GM12878 (cell line): ENCODE data around the gene MTNR1A. TPM values are rescaled to one million over a fixed set of nuclear protein-coding genes. Genes with fewer than 3 reads are reported as not detected.

Experiments used
- ATAC-seq: fragments of 200-7000 bp; cut with Tn5 transposase; 3 replicates; pipeline ENCODE4 v1.9.1; 2020; ENCODE audit warnings: mild to moderate bottlenecking, moderate library complexity
- BruUV-seq: library from RNA; stranded (reverse); fragments of 400-500 nt; replicated peaks from 2 replicates; lab custom pipeline; 2021; lab: Mats Ljungman, UMichigan
- CTCF ChIA-PET: fragments of 300-600 bp; sonication (Branson Sonifier 250); formaldehyde crosslinking; extraction: SDS; loops from one replicate; lab custom pipeline; 2021; ENCODE audit warnings: inconsistent platforms; lab: Yijun Ruan, JAX
- POLR2A ChIA-PET: fragments of 350-600 bp; formaldehyde crosslinking; extraction: SDS; loops from one replicate; lab custom pipeline; 2021; ENCODE audit warnings: inconsistent platforms; lab: Charles Lee
- RAD21 ChIA-PET: fragments of 300-600 bp; sonication (Branson Sonifier 250); formaldehyde crosslinking; loops from one replicate; lab custom pipeline; 2023; ENCODE audit warnings: antibody characterized with exemption; ENCODE audit not compliant: unreplicated experiment; lab: Charles Lee
- SMC1A ChIA-PET: fragments of 300-600 bp; sonication (Branson Sonifier 250); formaldehyde crosslinking; loops from one replicate; lab custom pipeline; 2023; ENCODE audit not compliant: unreplicated experiment, uncharacterized antibody; lab: Charles Lee
- DNase-seq: peaks from one replicate; pipeline ENCODE4 v3.0.0-alpha.2; 2011; ENCODE audit warnings: low read depth, low spot score
- FAIRE-seq: peaks from 3 replicates; lab custom pipeline; 2011; peaks lifted over from hg19 to GRCh38; lab: Jason Lieb, UNC
- H2AFZ ChIP-seq: 2 replicates; pipeline ENCODE4 v1.6.0; 2011; ENCODE audit warnings: low read depth, low read length, control low read depth; ENCODE audit not compliant: control insufficient read depth
- H3K27ac ChIP-seq: 2 replicates; pipeline ENCODE4 v1.5.1; 2011; ENCODE audit warnings: control low read depth; ENCODE audit not compliant: control insufficient read depth, insufficient read depth
- H3K27me3 ChIP-seq, 2 experiments: replicated peaks in 1 of 2; 2 replicates each; pipeline versions ENCODE4 v1.6.0 to v1.6.1; 2011; ENCODE audit warnings: low read length in 1 of 2; ENCODE audit not compliant: control insufficient read depth in 2 of 2, insufficient read depth in 2 of 2
- H3K36me3 ChIP-seq, 2 experiments: 2 replicates each; pipeline ENCODE4 v1.5.1; 2011; ENCODE audit warnings: low read length in 1 of 2; ENCODE audit not compliant: control insufficient read depth in 2 of 2, insufficient read depth in 2 of 2
- H3K4me1 ChIP-seq: 2 replicates; pipeline ENCODE4 v1.6.1; 2011; ENCODE audit warnings: mild to moderate bottlenecking, low read length, moderate library complexity, mixed read lengths; ENCODE audit not compliant: control insufficient read depth, insufficient read depth
- H3K4me2 ChIP-seq: 2 replicates; pipeline ENCODE4 v1.6.0; 2011; ENCODE audit warnings: control low read depth; ENCODE audit not compliant: control insufficient read depth, insufficient read depth
- H3K4me3 ChIP-seq: fragments of 200-600 bp; sonication (generic); 2 replicates; pipeline ENCODE4 v1.5.1; 2016
- H3K79me2 ChIP-seq: 2 replicates; pipeline ENCODE4 v1.6.0; 2011; ENCODE audit warnings: low read length; ENCODE audit not compliant: control insufficient read depth, insufficient read depth
- H3K9ac ChIP-seq: 2 replicates; pipeline ENCODE4 v1.8.0; 2011; ENCODE audit warnings: low read length, control low read depth, mixed read lengths; ENCODE audit not compliant: control insufficient read depth, insufficient read depth
- H3K9me3 ChIP-seq: replicated peaks from 3 replicates; pipeline ENCODE4 v1.5.1; 2011; ENCODE audit warnings: mild to moderate bottlenecking, low read length; ENCODE audit not compliant: control insufficient read depth, insufficient read depth
- H4K20me1 ChIP-seq: 2 replicates; pipeline ENCODE4 v1.6.0; 2011; ENCODE audit not compliant: control insufficient read depth, insufficient read depth
- BACH1 ChIP-seq: fragments of 450-650 bp; IDR thresholded peaks from 2 replicates; pipeline ENCODE4 v1.6.1; 2017; ENCODE audit warnings: mild to moderate bottlenecking, borderline replicate concordance
- BRCA1 ChIP-seq: IDR thresholded peaks from 2 replicates; pipeline ENCODE4 v1.6.1; 2011; ENCODE audit warnings: low read depth, low read length, improper control_type of control experiment
- CBX5 ChIP-seq: sonication (generic); IDR thresholded peaks from 2 replicates; pipeline ENCODE4 v1.6.1; 2016; ENCODE audit warnings: low read depth, moderate library complexity, mild to moderate bottlenecking, inconsistent platforms
- EZH2 ChIP-seq: IDR thresholded peaks from 2 replicates; pipeline ENCODE4 v1.6.1; 2012; ENCODE audit warnings: low read depth, mild to moderate bottlenecking, control low read depth, inconsistent platforms, low read length, borderline replicate concordance; ENCODE audit not compliant: control insufficient read depth
- FOXK2 ChIP-seq: fragments of 450-650 bp; IDR thresholded peaks from 2 replicates; pipeline ENCODE4 v1.6.1; 2017; ENCODE audit warnings: mild to moderate bottlenecking, moderate library complexity
- HCFC1 ChIP-seq: fragments of 150-350 bp; IDR thresholded peaks from 2 replicates; pipeline ENCODE4 v1.6.1; 2014; ENCODE audit warnings: low read length
- HDAC2 ChIP-seq: fragments of 200-600 bp; sonication (generic); IDR thresholded peaks from 2 replicates; pipeline ENCODE4 v1.6.1; 2017
- JUNB ChIP-seq: IDR thresholded peaks from 2 replicates; pipeline ENCODE4 v1.6.1; 2016; ENCODE audit warnings: antibody characterized with exemption, mild to moderate bottlenecking
- KLF5 ChIP-seq: fragments of 450-650 bp; IDR thresholded peaks from 2 replicates; pipeline ENCODE4 v1.6.1; 2014; ENCODE audit warnings: mild to moderate bottlenecking; ENCODE audit not compliant: partially characterized antibody
- MEF2A ChIP-seq: IDR thresholded peaks from 2 replicates; pipeline ENCODE4 v1.6.1; 2011; ENCODE audit warnings: low read depth, mild to moderate bottlenecking, low read length, moderate library complexity; ENCODE audit not compliant: insufficient read depth
- MEF2B ChIP-seq: fragments of 450-650 bp; IDR thresholded peaks from 2 replicates; pipeline ENCODE4 v1.6.1; 2018; ENCODE audit warnings: mild to moderate bottlenecking, moderate library complexity; ENCODE audit not compliant: partially characterized antibody, poor library complexity, severe bottlenecking
- PAX8 ChIP-seq: fragments of 450-650 bp; IDR thresholded peaks from 2 replicates; pipeline ENCODE4 v1.6.1; 2017; ENCODE audit warnings: mild to moderate bottlenecking, moderate library complexity
- POU2F2 ChIP-seq: IDR thresholded peaks from 3 replicates; pipeline ENCODE4 v1.6.1; 2011; ENCODE audit warnings: low read depth, mild to moderate bottlenecking, low read length, borderline replicate concordance
- RBBP5 ChIP-seq: fragments of 200-600 bp; sonication (generic); conservative IDR thresholded peaks from 2 replicates; pipeline ENCODE4 v1.6.1; 2016
- RFX5 ChIP-seq: IDR thresholded peaks from 2 replicates; pipeline ENCODE4 v1.6.1; 2011; ENCODE audit warnings: low read depth, low read length, improper control_type of control experiment
- TCF3 ChIP-seq: IDR thresholded peaks from 2 replicates; pipeline ENCODE4 v1.6.1; 2012; ENCODE audit warnings: low read depth, mild to moderate bottlenecking, low read length, borderline replicate concordance; ENCODE audit not compliant: insufficient read depth
- ZNF217 ChIP-seq: fragments of 450-650 bp; IDR thresholded peaks from 2 replicates; pipeline ENCODE4 v1.6.1; 2017; ENCODE audit warnings: antibody characterized with exemption, mild to moderate bottlenecking
- WGBS: methylation state at CpG from one replicate; pipeline ENCODE4 v1.1.6; 2016; ENCODE audit warnings: low lambda C conversion rate; ENCODE audit not compliant: insufficient replicate concordance, insufficient coverage; ENCODE audit errors: missing lambda C conversion rate; 5-methylcytosine and 5-hydroxymethylcytosine counted together
- in situ Hi-C: fragments of 300-500 bp; cut with MboI; formaldehyde crosslinking; loops from 9 replicates; pipeline ENCODE4 v1.14.3; 2018; ENCODE audit warnings: mixed read lengths
- intact Hi-C: fragments of 100-400 bp; cut with micrococcal nuclease; formaldehyde crosslinking; loops from one replicate; pipeline ENCODE4 v1.14.2; 2022; ENCODE audit not compliant: unreplicated experiment
- polyA plus RNA-seq, 11 experiments: library from polyadenylated mRNA; depleted of rRNA in 4 of 11; unstranded in 6 of 11; stranded (reverse) in 5 of 11; fragments of >200 nt; fragmentation: Nextera tagmentation in 4 of 11; fragmentation: Illumina TruSeq in 1 of 11; extraction: Ambion mirVana in 4 of 11; extraction: Trizol in 1 of 11; gene quantifications; 1 replicate in 1 of 11; 2 replicates in 10 of 11; pipeline versions ENCODE4 v1.2.1 to v1.2.3, GENCODE V29; 2011 to 2016; ENCODE audit warnings: inconsistent platforms in 2 of 11, missing spikeins in 2 of 11, low read depth in 1 of 11
- total RNA-seq, 4 experiments: library from RNA; depleted of rRNA in 3 of 4; stranded (reverse); fragments of >200 nt in 3 of 4; fragmentation: Illumina TruSeq in 1 of 4; extraction: Trizol in 1 of 4; gene quantifications; 2 replicates each; pipeline versions ENCODE4 v1.2.1 to v1.2.3, GENCODE V29; 2013 to 2021
- TF ChIP-seq, protein P1 (sequence below): fragments of 450-650 bp; formaldehyde crosslinking; IDR thresholded peaks from 2 replicates; pipeline ENCODE4 v1.4.0; 2022; ENCODE audit warnings: mild to moderate bottlenecking, moderate library complexity
- TF ChIP-seq, protein P2 (sequence below): IDR thresholded peaks from 2 replicates; pipeline ENCODE4 v1.6.1; 2012; ENCODE audit warnings: mild to moderate bottlenecking, low read depth, low read length
- TF ChIP-seq, protein P3 (sequence below): fragments of 450-650 bp; IDR thresholded peaks from 2 replicates; pipeline ENCODE4 v1.6.1; 2014; ENCODE audit warnings: mild to moderate bottlenecking

MTNR1A gene
- total and polyA plus RNA-seq, 10 of the 15 experiments (the other 5 are each of a cell fraction or from before 2014, with no cell fraction given) = 0.14 TPM; not detected in 9

DNA sequence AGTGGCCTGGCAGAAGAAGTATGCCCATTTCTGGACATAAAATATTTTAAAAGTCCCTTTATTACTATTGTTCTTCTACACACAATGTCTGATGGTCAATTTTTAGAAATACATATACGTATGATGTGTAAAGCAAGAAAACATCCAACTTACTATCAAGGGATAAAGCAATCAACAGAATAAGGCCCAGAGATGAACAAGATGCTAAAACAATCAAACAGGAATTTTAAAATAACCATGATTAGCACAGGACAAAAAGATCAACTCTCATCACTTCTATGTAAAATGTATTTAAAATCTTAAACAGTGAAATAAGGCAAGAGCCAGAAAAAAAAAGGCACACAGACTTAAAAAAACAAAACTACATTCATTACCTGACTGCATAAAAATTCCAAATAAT lies 60.9 kb downstream of the MTNR1A start:
- ChIA-PET SMC1A (no interaction called here), POLR2A (no interaction called here), RAD21 (no interaction called here), CTCF (no interaction called here)
- no peak overlapping the region for H3K4me3 ChIP-seq
- H3K9ac ChIP-seq = no peak overlapping the region
- no peaks in the 10 kb centered on the region for H3K9me3 ChIP-seq
- no peak for ATAC-seq
- H2AFZ ChIP-seq = no peak overlapping the region
- no peak for DNase-seq
- no peak overlapping the region for H3K4me2 ChIP-seq
- no peak overlapping the region for H3K27ac ChIP-seq
- no peaks in the 10 kb centered on the region for H3K27me3 ChIP-seq
- intact Hi-C loops = no loop called here
- no peak for FAIRE-seq
- TF ChIP-seq, protein P1, sequence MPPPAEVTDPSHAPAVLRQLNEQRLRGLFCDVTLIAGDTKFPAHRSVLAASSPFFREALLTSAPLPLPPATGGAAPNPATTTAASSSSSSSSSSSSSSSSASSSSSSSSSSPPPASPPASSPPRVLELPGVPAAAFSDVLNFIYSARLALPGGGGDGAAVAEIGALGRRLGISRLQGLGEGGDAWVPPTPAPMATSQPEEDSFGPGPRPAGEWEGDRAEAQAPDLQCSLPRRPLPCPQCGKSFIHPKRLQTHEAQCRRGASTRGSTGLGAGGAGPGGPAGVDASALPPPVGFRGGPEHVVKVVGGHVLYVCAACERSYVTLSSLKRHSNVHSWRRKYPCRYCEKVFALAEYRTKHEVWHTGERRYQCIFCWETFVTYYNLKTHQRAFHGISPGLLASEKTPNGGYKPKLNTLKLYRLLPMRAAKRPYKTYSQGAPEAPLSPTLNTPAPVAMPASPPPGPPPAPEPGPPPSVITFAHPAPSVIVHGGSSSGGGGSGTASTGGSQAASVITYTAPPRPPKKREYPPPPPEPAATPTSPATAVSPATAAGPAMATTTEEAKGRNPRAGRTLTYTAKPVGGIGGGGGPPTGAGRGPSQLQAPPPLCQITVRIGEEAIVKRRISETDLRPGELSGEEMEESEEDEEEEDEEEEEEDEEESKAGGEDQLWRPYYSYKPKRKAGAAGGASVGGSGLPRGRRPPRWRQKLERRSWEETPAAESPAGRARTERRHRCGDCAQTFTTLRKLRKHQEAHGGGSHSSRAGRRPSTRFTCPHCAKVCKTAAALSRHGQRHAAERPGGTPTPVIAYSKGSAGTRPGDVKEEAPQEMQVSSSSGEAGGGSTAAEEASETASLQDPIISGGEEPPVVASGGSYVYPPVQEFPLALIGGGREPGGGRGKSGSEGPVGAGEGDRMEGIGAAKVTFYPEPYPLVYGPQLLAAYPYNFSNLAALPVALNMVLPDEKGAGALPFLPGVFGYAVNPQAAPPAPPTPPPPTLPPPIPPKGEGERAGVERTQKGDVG (CRISPR knock-in tag) = no peak
- TF ChIP-seq MEF2B (no peak), TCF3 (no peak), MEF2A (no peak), JUNB (no peak), RFX5 (no peak), EZH2 (no peak), KLF5 (no peak), ZNF217 (no peak), CBX5 (no peak), PAX8 (no peak), HDAC2 (no peak), BRCA1 (no peak), HCFC1 (no peak), FOXK2 (no peak), RBBP5 (no peak), POU2F2 (no peak), BACH1 (no peak)
- TF ChIP-seq, protein P2, sequence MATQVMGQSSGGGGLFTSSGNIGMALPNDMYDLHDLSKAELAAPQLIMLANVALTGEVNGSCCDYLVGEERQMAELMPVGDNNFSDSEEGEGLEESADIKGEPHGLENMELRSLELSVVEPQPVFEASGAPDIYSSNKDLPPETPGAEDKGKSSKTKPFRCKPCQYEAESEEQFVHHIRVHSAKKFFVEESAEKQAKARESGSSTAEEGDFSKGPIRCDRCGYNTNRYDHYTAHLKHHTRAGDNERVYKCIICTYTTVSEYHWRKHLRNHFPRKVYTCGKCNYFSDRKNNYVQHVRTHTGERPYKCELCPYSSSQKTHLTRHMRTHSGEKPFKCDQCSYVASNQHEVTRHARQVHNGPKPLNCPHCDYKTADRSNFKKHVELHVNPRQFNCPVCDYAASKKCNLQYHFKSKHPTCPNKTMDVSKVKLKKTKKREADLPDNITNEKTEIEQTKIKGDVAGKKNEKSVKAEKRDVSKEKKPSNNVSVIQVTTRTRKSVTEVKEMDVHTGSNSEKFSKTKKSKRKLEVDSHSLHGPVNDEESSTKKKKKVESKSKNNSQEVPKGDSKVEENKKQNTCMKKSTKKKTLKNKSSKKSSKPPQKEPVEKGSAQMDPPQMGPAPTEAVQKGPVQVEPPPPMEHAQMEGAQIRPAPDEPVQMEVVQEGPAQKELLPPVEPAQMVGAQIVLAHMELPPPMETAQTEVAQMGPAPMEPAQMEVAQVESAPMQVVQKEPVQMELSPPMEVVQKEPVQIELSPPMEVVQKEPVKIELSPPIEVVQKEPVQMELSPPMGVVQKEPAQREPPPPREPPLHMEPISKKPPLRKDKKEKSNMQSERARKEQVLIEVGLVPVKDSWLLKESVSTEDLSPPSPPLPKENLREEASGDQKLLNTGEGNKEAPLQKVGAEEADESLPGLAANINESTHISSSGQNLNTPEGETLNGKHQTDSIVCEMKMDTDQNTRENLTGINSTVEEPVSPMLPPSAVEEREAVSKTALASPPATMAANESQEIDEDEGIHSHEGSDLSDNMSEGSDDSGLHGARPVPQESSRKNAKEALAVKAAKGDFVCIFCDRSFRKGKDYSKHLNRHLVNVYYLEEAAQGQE = no peak
- TF ChIP-seq, protein P3, sequence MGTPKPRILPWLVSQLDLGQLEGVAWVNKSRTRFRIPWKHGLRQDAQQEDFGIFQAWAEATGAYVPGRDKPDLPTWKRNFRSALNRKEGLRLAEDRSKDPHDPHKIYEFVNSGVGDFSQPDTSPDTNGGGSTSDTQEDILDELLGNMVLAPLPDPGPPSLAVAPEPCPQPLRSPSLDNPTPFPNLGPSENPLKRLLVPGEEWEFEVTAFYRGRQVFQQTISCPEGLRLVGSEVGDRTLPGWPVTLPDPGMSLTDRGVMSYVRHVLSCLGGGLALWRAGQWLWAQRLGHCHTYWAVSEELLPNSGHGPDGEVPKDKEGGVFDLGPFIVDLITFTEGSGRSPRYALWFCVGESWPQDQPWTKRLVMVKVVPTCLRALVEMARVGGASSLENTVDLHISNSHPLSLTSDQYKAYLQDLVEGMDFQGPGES = no peak
- 4% methylated on average over 1 of the region's 1 CpG for WGBS
- no peaks in the 10 kb centered on the region for H4K20me1 ChIP-seq
- no peaks in the 10 kb centered on the region for H3K4me1 ChIP-seq
- H3K79me2 ChIP-seq = no peaks in the 10 kb centered on the region
- no peaks in the 10 kb centered on the region for H3K36me3 ChIP-seq
- BruUV-seq = no TSS peak
- in situ Hi-C loops = no loop called here
